Activated gamma-delta T cell (primary cell): ENCODE results near the gene PKD1L1.

ENCODE experiments used
- DNase-seq: peaks from one replicate; lab custom pipeline; 2025; lab: John Stamatoyannopoulos, UW

PKD1L1 gene

DNA sequence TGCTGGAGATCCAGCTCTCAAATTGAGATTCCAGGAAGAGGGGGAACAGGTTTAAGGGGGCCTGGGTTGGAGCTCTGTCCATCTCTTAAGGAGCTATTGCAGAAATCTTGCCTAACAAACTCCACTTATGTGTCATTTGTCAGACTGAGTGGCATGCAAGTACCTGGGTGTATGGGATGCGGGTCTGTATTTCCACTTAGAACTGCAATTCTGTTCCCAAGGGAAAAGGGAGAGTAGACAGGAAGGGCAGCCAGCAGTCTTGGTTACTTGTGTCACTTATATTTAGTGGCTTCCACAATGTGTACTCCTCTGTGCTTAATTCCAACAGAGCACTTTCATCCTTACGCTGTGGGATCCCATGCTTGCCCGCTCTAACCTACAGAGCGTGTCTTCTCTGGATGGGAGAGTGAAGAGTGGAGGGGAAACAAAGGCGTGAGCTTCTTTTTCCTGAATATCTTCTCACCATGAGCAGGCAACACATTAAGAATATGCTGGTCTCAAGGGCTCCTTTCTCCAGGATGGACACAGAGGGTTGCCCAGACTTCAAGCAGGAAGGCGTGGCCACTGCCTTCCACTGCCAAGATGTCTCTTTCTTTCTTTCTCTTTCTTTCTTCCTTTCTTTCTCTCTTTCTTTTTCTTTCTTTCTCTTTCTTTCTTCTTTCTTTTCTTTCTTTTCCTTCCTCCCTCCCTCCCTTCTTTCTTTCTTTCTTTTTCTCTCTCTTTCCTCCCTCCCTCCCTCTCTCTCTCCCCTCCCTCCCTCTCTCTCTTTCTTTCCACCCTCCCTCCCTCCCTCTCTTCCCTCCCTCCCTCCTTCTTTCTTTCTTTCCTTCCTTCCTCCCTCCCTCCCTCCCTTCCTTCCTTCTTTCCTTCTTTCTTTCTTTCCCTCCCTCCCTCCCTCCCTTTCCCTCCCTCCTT is 212.6 kb downstream of the PKD1L1 start:
- DNase-seq = no peak

GRCh38 chr7:47734949-47735291 is 213.3 kb downstream of the PKD1L1 start:
- no peak for DNase-seq

- DNase-seq = no peak
These were observed 213.8 kb downstream of the PKD1L1 start for GRCh38 chr7:47734287-47734948.

DNA sequence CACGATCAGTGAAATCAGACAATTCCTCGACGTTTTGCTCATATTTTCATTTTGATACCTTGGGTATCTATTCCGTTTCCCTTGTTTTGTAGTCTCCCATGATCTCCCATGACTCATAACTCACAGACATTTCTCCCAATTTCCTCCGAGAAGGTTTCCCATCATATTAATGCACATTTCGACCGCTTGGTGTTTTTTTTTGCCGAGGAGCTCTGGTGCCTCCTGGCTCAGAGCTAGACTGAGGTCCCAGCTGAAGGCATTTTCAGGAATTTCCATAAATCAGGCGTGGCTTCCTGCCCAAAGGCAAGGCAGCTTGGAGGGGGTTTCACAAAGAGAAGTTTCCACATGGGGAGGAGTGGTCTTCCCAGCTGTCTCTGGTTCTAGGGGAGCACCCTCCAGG is 218.1 kb downstream of the PKD1L1 start:
- DNase-seq = no peak

GRCh38 chr7:47726047-47726726 is 222.1 kb downstream of the PKD1L1 start:
- DNase-seq = no peak

- no peak for DNase-seq
These were observed 223.1 kb downstream of the PKD1L1 start for GRCh38 chr7:47725031-47725780.
